Measurements from ENCODE around the gene ARHGAP19.

DNA sequence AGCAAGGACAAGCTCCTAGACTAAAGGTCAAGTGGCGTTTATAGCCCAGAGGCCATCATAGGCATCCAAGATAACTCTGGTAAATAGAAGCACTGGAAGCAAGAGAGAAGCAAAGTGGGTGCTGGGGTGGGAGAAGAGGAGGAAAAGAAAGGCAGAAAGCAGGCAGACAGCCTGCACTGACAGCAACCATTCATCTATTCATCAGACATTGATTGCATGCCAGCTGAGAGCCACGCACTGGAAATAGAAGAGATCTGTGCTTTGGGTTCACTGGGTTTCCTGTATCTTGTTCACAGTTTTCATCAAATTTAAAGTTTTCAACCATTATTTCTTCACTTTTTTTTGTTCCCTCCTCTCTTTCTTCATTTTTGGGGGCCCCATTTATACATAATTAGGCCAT, 102.0 kb downstream of the ARHGAP19 start:
- TF ChIP-seq, protein P1, sequence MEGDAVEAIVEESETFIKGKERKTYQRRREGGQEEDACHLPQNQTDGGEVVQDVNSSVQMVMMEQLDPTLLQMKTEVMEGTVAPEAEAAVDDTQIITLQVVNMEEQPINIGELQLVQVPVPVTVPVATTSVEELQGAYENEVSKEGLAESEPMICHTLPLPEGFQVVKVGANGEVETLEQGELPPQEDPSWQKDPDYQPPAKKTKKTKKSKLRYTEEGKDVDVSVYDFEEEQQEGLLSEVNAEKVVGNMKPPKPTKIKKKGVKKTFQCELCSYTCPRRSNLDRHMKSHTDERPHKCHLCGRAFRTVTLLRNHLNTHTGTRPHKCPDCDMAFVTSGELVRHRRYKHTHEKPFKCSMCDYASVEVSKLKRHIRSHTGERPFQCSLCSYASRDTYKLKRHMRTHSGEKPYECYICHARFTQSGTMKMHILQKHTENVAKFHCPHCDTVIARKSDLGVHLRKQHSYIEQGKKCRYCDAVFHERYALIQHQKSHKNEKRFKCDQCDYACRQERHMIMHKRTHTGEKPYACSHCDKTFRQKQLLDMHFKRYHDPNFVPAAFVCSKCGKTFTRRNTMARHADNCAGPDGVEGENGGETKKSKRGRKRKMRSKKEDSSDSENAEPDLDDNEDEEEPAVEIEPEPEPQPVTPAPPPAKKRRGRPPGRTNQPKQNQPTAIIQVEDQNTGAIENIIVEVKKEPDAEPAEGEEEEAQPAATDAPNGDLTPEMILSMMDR (conservative IDR thresholded peaks at IDR 0.05) = no peak
- TF ChIP-seq ZFX (IDR thresholded peaks at IDR 0.05) = no peak
